Upper lobe of left lung (tissue), 4 donors: Measurements from ENCODE around the gene PGLYRP1.

ENCODE experiments used
- EP300 ChIP-seq, 4 donors: sonication (generic); formaldehyde crosslinking; IDR thresholded peaks; one replicate each; pipeline ENCODE4 v1.5.1; 2017; ENCODE audit warnings: antibody characterized with exemption in 4 of 4, control low read depth in 2 of 4
- POLR2A ChIP-seq, 4 donors: fragments of 450-650 bp; IDR thresholded peaks; one replicate each; pipeline ENCODE4 v1.5.1; 2016 to 2017; ENCODE audit warnings: antibody characterized with exemption in 4 of 4, mild to moderate bottlenecking in 2 of 4
- POLR2AphosphoS5 ChIP-seq, 2 donors: sonication (generic); formaldehyde crosslinking; IDR thresholded peaks; one replicate each; pipeline ENCODE4 v1.5.1; 2017; ENCODE audit warnings: antibody characterized with exemption in 2 of 2
- TF ChIP-seq, protein P1 (sequence below), 6 experiments: fragments of 450-650 bp in 4 of 6; fragments of 200-600 bp in 2 of 6; sonication (generic) in 2 of 6; IDR thresholded peaks; one replicate each; pipeline ENCODE4 v1.5.1; 2016 to 2019; ENCODE audit warnings: antibody characterized with exemption in 6 of 6

DNA sequence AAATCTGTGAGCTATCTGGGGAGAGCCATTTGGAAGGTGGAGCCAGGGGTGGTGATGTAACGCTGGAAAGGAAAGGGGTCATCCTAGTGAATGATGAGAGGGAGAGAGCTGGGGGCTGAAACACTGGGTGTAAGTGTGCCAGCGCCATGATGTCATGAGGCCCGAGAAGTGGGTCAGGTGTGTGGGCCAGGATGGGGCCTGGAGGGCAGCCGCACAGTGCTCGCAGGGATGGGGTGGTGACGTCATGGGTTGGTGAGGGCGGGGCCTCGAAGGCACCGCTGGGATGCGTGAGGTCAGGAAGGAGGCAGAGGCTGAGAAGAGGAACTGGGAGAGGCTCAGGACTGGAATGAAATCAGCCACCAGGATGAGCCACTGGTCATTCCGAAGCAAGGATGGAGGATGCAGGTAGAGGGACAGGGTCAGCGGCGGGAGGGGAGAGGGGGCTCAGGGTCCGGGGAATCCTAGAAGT, 23.2 kb downstream of the PGLYRP1 start:
- TF ChIP-seq, protein P1, sequence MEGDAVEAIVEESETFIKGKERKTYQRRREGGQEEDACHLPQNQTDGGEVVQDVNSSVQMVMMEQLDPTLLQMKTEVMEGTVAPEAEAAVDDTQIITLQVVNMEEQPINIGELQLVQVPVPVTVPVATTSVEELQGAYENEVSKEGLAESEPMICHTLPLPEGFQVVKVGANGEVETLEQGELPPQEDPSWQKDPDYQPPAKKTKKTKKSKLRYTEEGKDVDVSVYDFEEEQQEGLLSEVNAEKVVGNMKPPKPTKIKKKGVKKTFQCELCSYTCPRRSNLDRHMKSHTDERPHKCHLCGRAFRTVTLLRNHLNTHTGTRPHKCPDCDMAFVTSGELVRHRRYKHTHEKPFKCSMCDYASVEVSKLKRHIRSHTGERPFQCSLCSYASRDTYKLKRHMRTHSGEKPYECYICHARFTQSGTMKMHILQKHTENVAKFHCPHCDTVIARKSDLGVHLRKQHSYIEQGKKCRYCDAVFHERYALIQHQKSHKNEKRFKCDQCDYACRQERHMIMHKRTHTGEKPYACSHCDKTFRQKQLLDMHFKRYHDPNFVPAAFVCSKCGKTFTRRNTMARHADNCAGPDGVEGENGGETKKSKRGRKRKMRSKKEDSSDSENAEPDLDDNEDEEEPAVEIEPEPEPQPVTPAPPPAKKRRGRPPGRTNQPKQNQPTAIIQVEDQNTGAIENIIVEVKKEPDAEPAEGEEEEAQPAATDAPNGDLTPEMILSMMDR (IDR thresholded peaks at IDR 0.05) = no peak
- no peak for TF ChIP-seq POLR2A (IDR thresholded peaks at IDR 0.05)
- TF ChIP-seq POLR2AphosphoS5 (IDR thresholded peaks at IDR 0.05) = no peak
- TF ChIP-seq EP300 (IDR thresholded peaks at IDR 0.05) = no peak
